Measurements from ENCODE around the gene ASIP. TPM values are rescaled to one million over a fixed set of nuclear protein-coding genes. Genes with fewer than 3 reads are reported as not detected.

Gene ASIP
- total RNA-seq, 1 experiment from 2014 or later = not detected

DNA sequence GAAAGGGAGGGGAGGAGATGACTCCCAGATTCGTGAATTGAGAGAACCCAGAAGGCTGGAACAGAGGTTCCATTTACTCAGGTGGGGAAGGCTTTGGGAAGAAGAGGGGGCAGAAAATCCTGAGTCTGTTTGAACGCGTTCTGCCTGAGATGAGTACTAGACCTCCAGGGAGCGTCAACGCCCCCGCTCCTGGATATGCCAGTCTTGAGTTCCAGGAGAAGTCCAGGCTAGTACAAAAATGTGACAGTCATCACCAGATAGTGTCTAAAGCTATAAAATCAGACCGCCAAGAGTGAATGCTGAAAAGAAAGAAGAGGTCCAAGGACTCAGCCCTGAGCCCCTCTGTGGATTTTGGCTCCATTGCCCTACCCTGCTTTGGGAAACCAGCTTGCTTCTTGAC, 53.3 kb downstream of the ASIP start:
- no peak overlapping the region for H2AK5ac ChIP-seq (ENCODE audit: insufficient read length, low read length)
- H3K23me2 ChIP-seq (ENCODE audit: insufficient read length, low read depth, low read length, poor library complexity, severe bottlenecking) = no peaks in the 10 kb centered on the region
- no CpG with 5 or more reads among the region's 7 CpGs for WGBS (ENCODE audit: extremely low coverage, insufficient read length, low lambda C conversion rate)
- no peaks in the 10 kb centered on the region for H3K4me1 ChIP-seq (ENCODE audit: insufficient read depth, low read length)
- peaks cover 18% of the 10 kb centered on the region; the same call in 1 of the 2 replicates for H3K79me2 ChIP-seq (ENCODE audit: insufficient read depth, low read length)
- H2BK15ac ChIP-seq (ENCODE audit: low read depth, low read length) = no peak overlapping the region
- no peaks in the 10 kb centered on the region for H3K9me3 Mint-ChIP-seq
- no peak for DNase-seq
- H3K27me3 ChIP-seq (ENCODE audit: insufficient read depth, low read length) = no peaks in the 10 kb centered on the region
- H2BK12ac ChIP-seq (ENCODE audit: insufficient read length, low read depth, low read length) = no peak overlapping the region
- H3K4me3 Mint-ChIP-seq = no peak overlapping the region
- no peak overlapping the region for H2AFZ ChIP-seq (ENCODE audit: low read length)
- H2BK5ac ChIP-seq (ENCODE audit: insufficient read length, low read length) = no peak overlapping the region
- no peak overlapping the region for H3K9ac ChIP-seq (ENCODE audit: extremely low read depth, insufficient read length, low read length)
- no peak overlapping the region for H3K18ac ChIP-seq (ENCODE audit: insufficient read length, low read depth, low read length)
- H3K56ac ChIP-seq (ENCODE audit: insufficient read length, low read depth, low read length) = no peak overlapping the region
- H3K4me1 Mint-ChIP-seq = peaks cover 3 to 4% of the 10 kb centered on the region in 2 experiments; a peak in 1 of 4 replicates
- no peak overlapping the region for H4K8ac ChIP-seq (replicated peaks; ENCODE audit: insufficient read length, low read depth, low read length)
- peak overlapping the region in 1 of 3 experiments; percentile 47; a peak in 2 of 7 replicates for H3K27ac Mint-ChIP-seq
- TF ChIP-seq CTCF (conservative IDR thresholded peaks at IDR 0.05) = no peak
- no peaks in the 10 kb centered on the region for H3K27me3 Mint-ChIP-seq (ENCODE audit: low read depth)
- H3K23ac ChIP-seq (ENCODE audit: insufficient read length, low read depth, low read length) = no peak overlapping the region
- peaks cover 60 to 75% (median 72%) of the 10 kb centered on the region in 3 experiments for H3K36me3 Mint-ChIP-seq (ENCODE audit: insufficient read depth in 1 of 3, low read depth in 3 of 3)
- H2BK20ac ChIP-seq (ENCODE audit: low read depth, low read length, poor library complexity, severe bottlenecking) = no peak overlapping the region
- no peaks in the 10 kb centered on the region for H3K9me3 ChIP-seq (ENCODE audit: control insufficient read depth, low read depth, low read length)
- no peak overlapping the region for H3T11ph ChIP-seq (ENCODE audit: low read length)
- H4K5ac ChIP-seq (ENCODE audit: insufficient read length, low read depth, low read length) = no peak overlapping the region
- no peak overlapping the region for H3K27ac ChIP-seq (ENCODE audit: insufficient read length, low read depth, low read length)
- H3K4ac ChIP-seq (ENCODE audit: low read depth, low read length) = no peak overlapping the region
- no peak overlapping the region for H3K14ac ChIP-seq (ENCODE audit: insufficient read depth, low read length)
- H2BK120ac ChIP-seq (ENCODE audit: low read depth, low read length, poor library complexity, severe bottlenecking) = no peak overlapping the region
- no peak overlapping the region for H3K4me2 ChIP-seq (ENCODE audit: insufficient read depth, insufficient read length, low read length)
- no peak overlapping the region for H4K91ac ChIP-seq (ENCODE audit: insufficient read length, low read depth, low read length)
- H4K20me1 ChIP-seq (ENCODE audit: control insufficient read depth, insufficient read depth, insufficient read length) = no peaks in the 10 kb centered on the region
- H3K79me1 ChIP-seq (ENCODE audit: insufficient read depth, low read depth, low read length, poor library complexity, severe bottlenecking) = peaks cover 3% of the 10 kb centered on the region

Data from H9 (cell line).